Thymus (tissue), 11 donors: Measurements from ENCODE around the gene ZNF280A. TPM values are rescaled to one million over a fixed set of nuclear protein-coding genes. Genes with fewer than 3 reads are reported as not detected.
"Not testable (repeated sequence)": the region's sequence is repeated elsewhere in the genome, so short reads cannot be mapped to it uniquely, and the experiment has no call there.

ENCODE experiments used
- DNase-seq, 9 donors: peaks; one replicate each; pipeline ENCODE4 v3.0.0-alpha.2; 2013; ENCODE audit warnings: low spot score in 9 of 9, low read depth in 6 of 9, missing footprints in 1 of 9
- H3K27ac ChIP-seq, 2 donors: one replicate each; pipeline ENCODE4 v1.5.1; 2013; ENCODE audit warnings: control low read depth in 1 of 2, low read depth in 1 of 2, low read length in 1 of 2, mild to moderate bottlenecking in 1 of 2, moderate library complexity in 1 of 2
- H3K27me3 ChIP-seq, 2 donors: one replicate each; pipeline ENCODE4 v1.5.1; 2013; ENCODE audit warnings: low read length in 1 of 2; ENCODE audit not compliant: control insufficient read depth in 2 of 2, insufficient read depth in 1 of 2
- H3K36me3 ChIP-seq, 2 donors: one replicate each; pipeline ENCODE4 v1.5.1; 2013; ENCODE audit warnings: low read length in 1 of 2, mild to moderate bottlenecking in 1 of 2, moderate library complexity in 1 of 2; ENCODE audit not compliant: control insufficient read depth in 2 of 2, insufficient read depth in 2 of 2
- H3K4me1 ChIP-seq, 2 donors: one replicate each; pipeline ENCODE4 v1.5.1; 2013; ENCODE audit warnings: low read length in 2 of 2; ENCODE audit not compliant: control insufficient read depth in 2 of 2, insufficient read depth in 2 of 2
- H3K4me3 ChIP-seq, 2 donors: one replicate each; pipeline ENCODE4 v1.5.1; 2013; ENCODE audit warnings: low read length in 2 of 2, control low read depth in 1 of 2, mild to moderate bottlenecking in 1 of 2
- H3K9me3 ChIP-seq, 2 donors: one replicate each; pipeline ENCODE4 v1.5.1; 2013; ENCODE audit warnings: low read length in 1 of 2, mild to moderate bottlenecking in 1 of 2; ENCODE audit not compliant: control insufficient read depth in 2 of 2, insufficient read depth in 1 of 2
- WGBS: extraction: QIAGEN DNeasy Blood & Tissue Kit; methylation state at CpG from one replicate; pipeline ENCODE4 v1.1.7; 2013; 5-methylcytosine and 5-hydroxymethylcytosine counted together
- polyA plus RNA-seq: library from polyadenylated mRNA; stranded (reverse); fragments of 200-250 nt; gene quantifications from one replicate; pipeline ENCODE4 v1.2.3, GENCODE V29; 2013
- total RNA-seq: library from RNA; stranded (reverse); fragments of 120-200 nt; gene quantifications from one replicate; pipeline ENCODE4 v1.2.4, GENCODE V29; 2013
- donor health status: healthy.

ZNF280A gene
- total and polyA plus RNA-seq, 2 donors = 0.02 to 0.05 TPM

DNA sequence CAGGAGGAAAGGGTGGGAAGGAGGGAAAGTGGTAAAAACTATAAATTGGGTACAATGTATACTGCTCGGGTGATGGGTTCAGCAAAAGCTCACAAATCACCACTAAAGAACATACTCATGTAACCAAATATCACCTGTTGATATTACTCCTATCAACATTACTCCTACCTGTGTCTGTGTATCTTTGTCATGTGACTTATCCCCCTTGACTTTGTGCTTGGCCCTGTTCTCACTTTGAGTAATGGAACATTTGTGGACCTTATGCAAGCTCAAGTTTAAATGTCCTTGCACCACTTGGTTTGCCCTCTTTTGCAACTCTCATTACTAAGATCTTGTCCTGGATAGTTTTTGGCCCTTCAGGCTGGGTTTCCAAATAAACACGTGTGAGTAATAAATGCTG is 50.5 kb downstream of the ZNF280A start:
- no peak for DNase-seq
- no peaks in the 10 kb centered on the region for H3K36me3 ChIP-seq
- peaks cover 0 to 6% of the 10 kb centered on the region in 2 donors for H3K9me3 ChIP-seq
- no peak overlapping the region for H3K27ac ChIP-seq
- 69% methylated on average over 2 of the region's 2 CpGs for WGBS
- H3K4me3 ChIP-seq = no peak overlapping the region
- H3K4me1 ChIP-seq = no peaks in the 10 kb centered on the region
- H3K27me3 ChIP-seq = peaks cover 0 to 2% of the 10 kb centered on the region in 2 donors

DNA sequence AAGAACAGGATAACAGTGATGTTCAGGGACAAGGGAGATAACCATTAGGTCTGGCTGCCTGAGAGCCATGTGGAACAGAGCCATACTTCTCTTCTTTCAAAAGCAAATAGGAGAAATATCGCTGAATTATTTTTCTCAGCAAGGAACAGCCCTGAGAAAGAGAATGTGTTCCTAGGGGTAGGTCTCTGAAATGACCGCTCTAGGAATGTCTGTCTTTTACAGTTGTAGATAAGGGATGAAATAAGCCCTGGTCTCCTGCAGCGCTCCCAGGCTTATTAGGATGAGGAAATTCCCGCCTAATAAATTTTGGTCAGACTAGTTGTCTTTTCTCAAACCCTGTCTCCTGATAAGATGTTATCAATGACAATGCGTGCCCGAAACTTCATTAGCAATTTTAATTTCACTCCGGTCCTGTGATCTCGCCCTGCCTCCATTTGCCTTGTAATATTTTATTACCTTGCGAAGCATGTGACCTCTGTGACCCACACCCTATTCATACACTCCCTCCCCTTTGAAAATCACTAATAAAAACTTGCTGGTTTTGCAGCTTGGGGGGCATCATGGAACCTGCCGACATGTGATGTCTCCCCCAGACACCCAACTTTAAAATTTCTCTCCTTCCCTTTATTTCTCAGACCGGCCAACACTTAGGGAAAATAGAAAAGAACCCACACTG is 51.1 kb downstream of the ZNF280A start:
- H3K27ac ChIP-seq, H3K4me3 ChIP-seq, H3K36me3 ChIP-seq, DNase-seq, H3K4me1 ChIP-seq, H3K27me3 ChIP-seq, H3K9me3 ChIP-seq: not testable (repeated sequence)
- 93% methylated on average over 11 of the region's 11 CpGs for WGBS

DNA sequence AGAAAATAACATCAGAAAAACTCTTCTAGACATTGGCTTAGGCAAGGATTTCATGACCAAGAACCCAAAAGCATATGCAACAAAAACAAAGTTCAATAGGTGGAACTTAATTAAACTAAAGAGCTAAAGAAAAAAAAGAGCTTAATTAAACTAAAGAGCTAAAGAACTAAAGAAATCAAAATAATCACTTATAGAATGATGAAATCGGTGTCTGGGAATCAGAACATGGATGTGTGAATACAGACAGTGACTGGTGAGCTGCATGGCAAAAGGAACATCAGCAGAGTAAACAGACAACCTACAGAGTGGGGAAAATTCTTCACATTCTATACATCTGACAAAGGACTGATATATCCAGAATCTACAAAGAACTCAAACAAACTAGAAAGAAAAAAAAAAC is 53.0 kb downstream of the ZNF280A start:
- no peaks in the 10 kb centered on the region for H3K4me1 ChIP-seq
- no peak for DNase-seq
- no peaks in the 10 kb centered on the region for H3K36me3 ChIP-seq
- peaks cover 4 to 7% of the 10 kb centered on the region in 2 donors for H3K27me3 ChIP-seq
- H3K27ac ChIP-seq = no peak overlapping the region
- H3K4me3 ChIP-seq = no peak overlapping the region
- WGBS = 85% methylated on average over 1 of the region's 1 CpG
- peaks cover 0 to 6% of the 10 kb centered on the region in 2 donors for H3K9me3 ChIP-seq

DNA sequence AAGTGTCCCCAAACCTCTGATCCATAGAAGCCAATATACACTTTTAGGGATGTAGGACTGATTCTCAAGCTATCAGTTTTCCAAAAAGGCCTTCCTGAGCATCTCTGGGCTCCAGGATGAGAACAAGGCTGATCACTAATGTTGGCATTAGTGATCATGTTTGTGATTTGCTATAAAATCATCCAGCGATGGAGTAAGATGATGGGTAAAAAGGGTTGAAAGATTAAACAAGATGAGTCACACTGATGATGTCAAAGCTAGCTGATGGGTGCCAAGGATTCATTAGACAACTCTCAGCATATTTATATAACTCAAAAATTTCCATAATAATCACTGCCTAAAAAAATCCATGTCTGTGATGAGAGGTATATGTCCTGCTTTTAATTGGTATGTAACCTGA is 54.3 kb downstream of the ZNF280A start:
- H3K4me1 ChIP-seq = no peaks in the 10 kb centered on the region
- no peak for DNase-seq
- peaks cover 4 to 7% of the 10 kb centered on the region in 2 donors for H3K27me3 ChIP-seq
- WGBS = 93% methylated on average over 1 of the region's 1 CpG
- no peak overlapping the region for H3K27ac ChIP-seq
- H3K36me3 ChIP-seq = no peaks in the 10 kb centered on the region
- peaks cover 0 to 6% of the 10 kb centered on the region in 2 donors for H3K9me3 ChIP-seq
- H3K4me3 ChIP-seq = no peak overlapping the region

DNA sequence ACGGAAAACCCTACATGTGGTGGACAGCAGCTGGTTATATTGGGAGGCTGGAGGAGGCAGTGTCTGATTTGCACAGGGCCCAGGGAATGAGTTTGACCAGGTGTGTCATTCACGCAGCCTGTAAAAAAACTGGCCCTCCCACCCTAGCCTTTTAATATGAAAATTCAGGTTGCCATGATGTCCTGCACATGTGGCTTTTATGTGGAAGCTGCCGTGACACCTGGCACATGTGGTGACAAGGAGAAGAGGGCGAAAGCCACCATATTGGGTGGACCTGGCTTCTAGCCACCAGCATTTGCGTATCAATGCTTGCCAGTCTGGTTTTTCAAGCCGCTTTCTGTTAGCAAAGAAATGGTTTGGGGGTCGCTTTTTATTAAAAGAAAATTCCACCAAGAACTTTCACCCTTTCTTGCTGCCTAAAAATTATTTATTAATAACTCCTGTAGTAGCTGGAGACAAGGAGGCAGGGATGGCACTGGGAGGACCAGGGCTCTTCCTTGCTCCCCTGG is 54.9 kb downstream of the ZNF280A start:
- H3K27me3 ChIP-seq = peaks cover 4 to 7% of the 10 kb centered on the region in 2 donors

DNA sequence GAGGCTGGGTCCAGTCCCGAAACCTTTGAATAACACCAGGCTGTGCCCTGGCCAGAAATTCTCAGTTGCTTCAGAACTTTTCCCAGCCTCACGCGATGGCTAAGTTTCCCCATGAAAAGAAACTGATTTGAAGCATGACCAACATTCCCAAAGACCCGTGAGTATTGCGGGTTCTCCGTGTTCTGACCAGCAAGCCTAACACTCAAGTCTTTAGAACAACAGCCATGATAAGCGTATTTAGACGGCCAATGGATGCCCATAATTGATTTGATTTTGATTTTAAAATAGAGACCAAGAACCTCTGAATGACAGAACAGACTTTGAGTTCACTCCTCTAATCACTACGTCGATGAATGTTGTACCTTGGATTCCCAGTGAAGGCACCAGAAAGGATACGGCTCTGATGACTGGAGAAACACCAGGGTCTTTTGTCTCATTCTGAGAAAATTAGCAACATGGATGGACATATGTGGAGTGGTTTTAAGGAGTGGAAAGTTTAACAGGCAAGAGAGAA is 55.5 kb downstream of the ZNF280A start:
- 92% methylated on average over 11 of the region's 11 CpGs for WGBS
- Histone ChIP-seq H3K27ac (no peak overlapping the region), H3K4me1 (no peaks in the 10 kb centered on the region), H3K27me3 (peaks cover 4 to 7% of the 10 kb centered on the region in 2 donors), H3K4me3 (no peak overlapping the region), H3K9me3 (peaks cover 5 to 12% of the 10 kb centered on the region in 2 donors), H3K36me3 (no peaks in the 10 kb centered on the region)
- DNase-seq = no peak

More for the DNA sequence above, 54.9 kb downstream of the ZNF280A start:
- DNase-seq = no peak
- H3K4me1 ChIP-seq = no peaks in the 10 kb centered on the region
- no peak overlapping the region for H3K4me3 ChIP-seq
- H3K27ac ChIP-seq = no peak overlapping the region
- WGBS = 88% methylated on average over 7 of the region's 7 CpGs
- H3K9me3 ChIP-seq = peaks cover under 1 to 7% of the 10 kb centered on the region in 2 donors
- H3K36me3 ChIP-seq = no peaks in the 10 kb centered on the region

DNA sequence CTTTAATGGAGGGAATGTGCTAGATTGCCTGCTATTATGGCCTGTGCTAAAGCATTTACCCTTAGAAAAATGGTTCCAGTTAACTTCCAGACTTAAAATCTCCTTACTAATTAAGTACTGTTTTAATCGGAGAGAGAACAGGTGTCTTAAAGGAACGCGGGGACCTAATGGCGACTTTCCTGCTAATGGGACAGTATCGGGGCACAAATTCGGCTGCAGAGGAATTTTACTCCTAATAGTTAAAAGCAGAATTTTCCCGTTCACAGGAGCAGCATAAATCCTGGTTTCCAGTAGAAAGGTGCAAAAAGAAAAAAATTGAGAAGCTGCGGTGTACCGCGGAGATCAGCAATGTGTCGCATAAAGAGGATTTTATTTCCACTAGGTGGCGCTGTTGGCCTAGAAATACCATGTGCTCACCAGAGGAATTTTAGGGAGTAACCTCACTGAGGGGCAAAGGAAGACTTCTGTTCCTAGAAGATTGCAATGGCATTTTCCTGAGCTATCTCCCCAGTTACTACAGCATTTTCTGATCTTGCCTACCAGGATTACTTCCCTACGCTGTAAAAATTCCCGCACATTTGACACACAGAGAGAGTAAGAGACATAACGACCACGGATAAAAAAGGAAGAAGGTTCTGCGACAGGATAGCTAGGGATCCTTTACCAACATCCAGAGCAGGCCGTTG is 56.1 kb downstream of the ZNF280A start:
- peaks cover 8 to 15% of the 10 kb centered on the region in 2 donors for H3K9me3 ChIP-seq
- 33% methylated on average over 18 of the region's 18 CpGs for WGBS
- H3K36me3 ChIP-seq = no peaks in the 10 kb centered on the region
- peaks cover 4 to 7% of the 10 kb centered on the region in 2 donors for H3K27me3 ChIP-seq
- H3K27ac ChIP-seq = no peak overlapping the region
- H3K4me3 ChIP-seq = no peak overlapping the region
- peak; percentile 18 to 82 (median 54) for DNase-seq
- H3K4me1 ChIP-seq = no peaks in the 10 kb centered on the region
